Measurements from ENCODE around the gene RPL14. TPM values are rescaled to one million over a fixed set of nuclear protein-coding genes. Genes with fewer than 3 reads are reported as not detected.

Gene RPL14
- polyA plus RNA-seq, 1 of the 3 experiments (the other 2 are of a cell fraction), result 416 TPM

- TF ChIP-seq RCOR1 (IDR thresholded peaks at IDR 0.05; ENCODE audit: low read length), result peak; percentile 31; the same call in 1 of the 2 replicates
- TF ChIP-seq TCF12 (IDR thresholded peaks at IDR 0.05), result peak; percentile 27; the same call in 1 of the 2 replicates
- TF ChIP-seq USF2 (IDR thresholded peaks at IDR 0.05; ENCODE audit: borderline replicate concordance, low read depth, low read length), result no peak
- TF ChIP-seq SIN3A (IDR thresholded peaks at IDR 0.05; ENCODE audit: borderline replicate concordance, low read depth, low read length), result no peak
- TF ChIP-seq RAD21 (IDR thresholded peaks at IDR 0.05; ENCODE audit: low read length), result no peak
- TF ChIP-seq GATA2 (CRISPR knock-in tag; IDR thresholded peaks at IDR 0.05), result peak; percentile 57
- peak in 1 of 2 experiments; percentile 57; a peak in 1 of 4 replicates for TF ChIP-seq EP300 (IDR thresholded peaks at IDR 0.05; ENCODE audit: borderline replicate concordance in 1 of 2, low read depth in 1 of 2, low read length in 1 of 2)
- Histone ChIP-seq H3K4me3 (ENCODE audit: low read depth in 2 of 2, low read length in 1 of 2) (no peak overlapping the region), H3K9me3 (no peaks in the 10 kb centered on the region), H2AFZ (ENCODE audit: low read depth) (no peak overlapping the region), H3K79me2 (ENCODE audit: insufficient read depth) (no peaks in the 10 kb centered on the region), H3K36me3 (replicated peaks in 1 of 2; ENCODE audit: control insufficient read depth in 1 of 2, insufficient read depth in 2 of 2, low read length in 1 of 2) (no peaks in the 10 kb centered on the region), H3K27me3 (ENCODE audit: insufficient read depth) (no peaks in the 10 kb centered on the region), H3K9me2 (no peaks in the 10 kb centered on the region; the same call in 1 of the 2 replicates), H3K27ac (ENCODE audit: low read depth in 2 of 2, low read length in 1 of 2) (peak overlapping the region in 1 of 2 experiments; percentile 41; a peak in 1 of 4 replicates), H3K4me2 (no peak overlapping the region), H3K4me1 (ENCODE audit: control insufficient read depth in 1 of 2, insufficient read depth in 2 of 2, low read depth in 1 of 2, low read length in 1 of 2) (peaks cover 0 to 4% of the 10 kb centered on the region in 2 experiments; a peak in 1 of 4 replicates), H3F3A (replicated peaks; ENCODE audit: insufficient read depth) (no peaks in the 10 kb centered on the region), H3K9ac (no peak overlapping the region), H4K20me1 (ENCODE audit: insufficient read depth) (no peaks in the 10 kb centered on the region)
- 50% methylated on average over 2 of the region's 2 CpGs for WGBS (ENCODE audit: low lambda C conversion rate)
- ChIA-PET POLR2A (no interaction called here), CTCF (interaction anchor here (0.6 to 0.7 kb wide), 2 partner anchors 10 to 40 kb away, joined by 3 read pairs; partner anchors contain the start of gene RPL14)
- peak; percentile 56 for DNase-seq
These were observed 39.1 kb upstream of the RPL14 start for GRCh38 chr3:40417845-40418543.

GRCh38 chr3:40422861-40423260, 34.3 kb upstream of the RPL14 start:
- Histone ChIP-seq H3K36me3 (replicated peaks in 1 of 2; ENCODE audit: control insufficient read depth in 1 of 2, insufficient read depth in 2 of 2, low read length in 1 of 2) (no peaks in the 10 kb centered on the region), H2AFZ (ENCODE audit: low read depth) (no peak overlapping the region), H3K4me1 (ENCODE audit: control insufficient read depth in 1 of 2, insufficient read depth in 2 of 2, low read depth in 1 of 2, low read length in 1 of 2) (peaks cover 0 to 2% of the 10 kb centered on the region in 2 experiments; a peak in 1 of 4 replicates), H3K9me2 (no peaks in the 10 kb centered on the region; the same call in 1 of the 2 replicates), H3K27me3 (ENCODE audit: insufficient read depth) (no peaks in the 10 kb centered on the region), H3K4me3 (ENCODE audit: low read depth in 2 of 2, low read length in 1 of 2) (no peak overlapping the region), H3K9ac (no peak overlapping the region), H3K27ac (ENCODE audit: low read depth in 2 of 2, low read length in 1 of 2) (no peak overlapping the region), H3K4me2 (no peak overlapping the region), H3K79me2 (ENCODE audit: insufficient read depth) (no peaks in the 10 kb centered on the region), H3F3A (replicated peaks; ENCODE audit: insufficient read depth) (no peaks in the 10 kb centered on the region), H4K20me1 (ENCODE audit: insufficient read depth) (no peaks in the 10 kb centered on the region), H3K9me3 (no peaks in the 10 kb centered on the region)
- ChIA-PET POLR2A (no interaction called here), CTCF (interaction anchor here (0.6 kb wide), 1 partner anchor 59 kb away, joined by 3 read pairs; no protein-coding TSS in a partner anchor)
- WGBS (ENCODE audit: low lambda C conversion rate), result 21% methylated on average over 1 of the region's 1 CpG
- TF ChIP-seq CHD2 (IDR thresholded peaks at IDR 0.05; ENCODE audit: low read length, partially characterized antibody), result no peak
- DNase-seq, result no peak

GRCh38 chr3:40427045-40427669, 30.0 kb upstream of the RPL14 start:
- no peak overlapping the region for H2AFZ ChIP-seq (ENCODE audit: low read depth)
- 63% methylated on average over 8 of the region's 8 CpGs for WGBS (ENCODE audit: low lambda C conversion rate)

More at GRCh38 chr3:40427045-40427669, 30.0 kb upstream of the RPL14 start:
- CTCF ChIA-PET, result interaction anchor here (0.9 kb wide), 1 partner anchor 100 kb away, joined by 3 read pairs; no protein-coding TSS in a partner anchor
- H3K27me3 ChIP-seq (ENCODE audit: insufficient read depth), result no peaks in the 10 kb centered on the region
- H4K20me1 ChIP-seq (ENCODE audit: insufficient read depth), result no peaks in the 10 kb centered on the region
- no peak overlapping the region for H3K9ac ChIP-seq
- H3F3A ChIP-seq (replicated peaks; ENCODE audit: insufficient read depth), result no peaks in the 10 kb centered on the region
- no peaks in the 10 kb centered on the region for H3K36me3 ChIP-seq (replicated peaks in 1 of 2; ENCODE audit: control insufficient read depth in 1 of 2, insufficient read depth in 2 of 2, low read length in 1 of 2)
- no peaks in the 10 kb centered on the region for H3K79me2 ChIP-seq (ENCODE audit: insufficient read depth)
- H3K27ac ChIP-seq (ENCODE audit: low read depth in 2 of 2, low read length in 1 of 2), result no peak overlapping the region
- POLR2A ChIA-PET, result no interaction called here
- H3K9me2 ChIP-seq, result no peaks in the 10 kb centered on the region
- no peak for TF ChIP-seq SIN3A (IDR thresholded peaks at IDR 0.05; ENCODE audit: borderline replicate concordance, low read depth, low read length)
- no peak for TF ChIP-seq MEF2A (IDR thresholded peaks at IDR 0.05; ENCODE audit: borderline replicate concordance, low read depth)
- no peak for TF ChIP-seq FOSL2 (IDR thresholded peaks at IDR 0.05; ENCODE audit: borderline replicate concordance, low read depth)
- no peak for TF ChIP-seq MAX (IDR thresholded peaks at IDR 0.05; ENCODE audit: low read depth)
- TF ChIP-seq TCF12 (IDR thresholded peaks at IDR 0.05), result no peak
- TF ChIP-seq GABPA (IDR thresholded peaks at IDR 0.05; ENCODE audit: low read depth), result no peak
- TF ChIP-seq JUND (IDR thresholded peaks at IDR 0.05), result no peak
- TF ChIP-seq USF2 (IDR thresholded peaks at IDR 0.05; ENCODE audit: borderline replicate concordance, low read depth, low read length), result no peak
- no peak for TF ChIP-seq NRF1 (IDR thresholded peaks at IDR 0.05; ENCODE audit: low read depth, low read length)
- TF ChIP-seq MXI1 (IDR thresholded peaks at IDR 0.05; ENCODE audit: low read depth, low read length), result no peak
- TF ChIP-seq FOXJ3 (CRISPR knock-in tag; IDR thresholded peaks at IDR 0.05), result no peak
- no peak for TF ChIP-seq CHD2 (IDR thresholded peaks at IDR 0.05; ENCODE audit: low read length, partially characterized antibody)
- TF ChIP-seq FOXM1 (IDR thresholded peaks at IDR 0.05; ENCODE audit: low read depth), result no peak
- DNase-seq, result no peak
- H3K4me1 ChIP-seq (ENCODE audit: control insufficient read depth in 1 of 2, insufficient read depth in 2 of 2, low read depth in 1 of 2, low read length in 1 of 2), result no peaks in the 10 kb centered on the region; a peak in 1 of 4 replicates
- no peak overlapping the region for H3K4me3 ChIP-seq (ENCODE audit: low read depth in 2 of 2, low read length in 1 of 2)
- no peaks in the 10 kb centered on the region for H3K9me3 ChIP-seq
- no peak overlapping the region for H3K4me2 ChIP-seq
